SK-N-SH (cell line): ENCODE results near the gene TFB1M. TPM values are rescaled to one million over a fixed set of nuclear protein-coding genes. Genes with fewer than 3 reads are reported as not detected.

Source experiments
- CTCF ChIA-PET: fragments of 300-600, 350-600 bp; formaldehyde crosslinking; extraction: SDS; loops from one replicate; lab custom pipeline; 2021; lab: Yijun Ruan, JAX
- POLR2A ChIA-PET: fragments of 350-600 bp; sonication (Branson Sonifier 250); formaldehyde crosslinking; extraction: SDS; loops from one replicate; lab custom pipeline; 2020; ENCODE audit warnings: antibody characterized with exemption, inconsistent platforms; lab: Yijun Ruan, JAX
- DNase-seq: peaks from one replicate; pipeline ENCODE4 v3.0.0; 2012
- H2AFZ ChIP-seq: fragments of 200-600 bp; sonication (generic); 2 replicates; pipeline ENCODE4 v1.8.1; 2016; ENCODE audit warnings: antibody characterized with exemption, mild to moderate bottlenecking, low read depth
- H3F3A ChIP-seq: fragments of 200-600 bp; sonication (generic); replicated peaks from 2 replicates; pipeline ENCODE3; 2016; ENCODE audit warnings: antibody characterized with exemption, mild to moderate bottlenecking; ENCODE audit not compliant: insufficient read depth
- H3K27ac ChIP-seq, 2 experiments: fragments of 200-500 bp in 1 of 2; fragments of 200-600 bp in 1 of 2; sonication (Bioruptor generic) in 1 of 2; sonication (generic), shearing (Covaris generic) in 1 of 2; 2 replicates each; pipeline versions ENCODE4 v1.5.1 to v1.6.1; 2014 to 2016; ENCODE audit warnings: low read depth in 2 of 2, inconsistent platforms in 1 of 2, low read length in 1 of 2, mild to moderate bottlenecking in 1 of 2, mixed read lengths in 1 of 2
- H3K27me3 ChIP-seq: fragments of 200-600 bp; sonication (generic), shearing (Covaris generic); 2 replicates; pipeline ENCODE4 v1.6.1; 2016; ENCODE audit warnings: mixed run types; ENCODE audit not compliant: insufficient read depth
- H3K36me3 ChIP-seq, 2 experiments: fragments of 200-500 bp in 1 of 2; fragments of 200-600 bp in 1 of 2; sonication (Bioruptor generic) in 1 of 2; sonication (generic) in 1 of 2; replicated peaks in 1 of 2; 2 replicates each; pipeline versions ENCODE3 to v1.5.1; 2014 to 2016; ENCODE audit warnings: low read length in 1 of 2, mild to moderate bottlenecking in 1 of 2; ENCODE audit not compliant: insufficient read depth in 2 of 2, control insufficient read depth in 1 of 2
- H3K4me1 ChIP-seq, 2 experiments: fragments of 200-500 bp in 1 of 2; fragments of 200-600 bp in 1 of 2; sonication (Bioruptor generic) in 1 of 2; sonication (generic), shearing (Covaris generic) in 1 of 2; 2 replicates each; pipeline versions ENCODE4 v1.5.1 to v1.6.1; 2014 to 2016; ENCODE audit warnings: low read depth in 1 of 2, low read length in 1 of 2, mixed run types in 1 of 2; ENCODE audit not compliant: insufficient read depth in 2 of 2, control insufficient read depth in 1 of 2
- H3K4me2 ChIP-seq: fragments of 200-600 bp; sonication (generic), shearing (Covaris generic); 2 replicates; pipeline ENCODE4 v1.6.1; 2017; ENCODE audit warnings: mixed run types
- H3K4me3 ChIP-seq, 2 experiments: fragments of 200-500 bp in 1 of 2; fragments of 200-600 bp in 1 of 2; sonication (Bioruptor generic) in 1 of 2; sonication (generic), shearing (Covaris generic) in 1 of 2; 2 replicates each; pipeline versions ENCODE4 v1.5.1 to v1.8.1; 2014 to 2016; ENCODE audit warnings: low read depth in 2 of 2, inconsistent platforms in 1 of 2, low read length in 1 of 2, mild to moderate bottlenecking in 1 of 2, mixed read lengths in 1 of 2, moderate library complexity in 1 of 2
- H3K79me2 ChIP-seq: fragments of 200-600 bp; sonication (generic); 2 replicates; pipeline ENCODE4 v1.8.1; 2017; ENCODE audit warnings: mild to moderate bottlenecking; ENCODE audit not compliant: insufficient read depth
- H3K9ac ChIP-seq: fragments of 200-600 bp; sonication (generic); 2 replicates; pipeline ENCODE4 v1.6.1; 2017; ENCODE audit warnings: mixed run types
- H3K9me2 ChIP-seq: fragments of 200-600 bp; sonication (generic); 2 replicates; pipeline ENCODE4 v1.6.1; 2017; ENCODE audit warnings: mixed run types
- H3K9me3 ChIP-seq: fragments of 200-600 bp; sonication (generic); 2 replicates; pipeline ENCODE4 v1.6.1; 2017; ENCODE audit warnings: mixed run types, mild to moderate bottlenecking, moderate library complexity
- H4K20me1 ChIP-seq: fragments of 200-600 bp; sonication (generic); 2 replicates; pipeline ENCODE4 v1.6.1; 2017; ENCODE audit warnings: mild to moderate bottlenecking, mixed run types; ENCODE audit not compliant: insufficient read depth
- CTCF ChIP-seq: fragments of 200-600 bp; sonication (generic); IDR thresholded peaks from 2 replicates; pipeline ENCODE4 v1.6.1; 2017; ENCODE audit warnings: antibody characterized with exemption, mild to moderate bottlenecking, moderate library complexity
- FOSL2 ChIP-seq: IDR thresholded peaks from 2 replicates; pipeline ENCODE4 v1.4.0; 2012; ENCODE audit warnings: low read depth, mild to moderate bottlenecking, moderate library complexity, borderline replicate concordance
- FOXJ3 ChIP-seq: sonication (generic); formaldehyde crosslinking; IDR thresholded peaks from 2 replicates; pipeline ENCODE4 v1.5.1; 2020; ENCODE audit warnings: mild to moderate bottlenecking, missing genetic modification reagents
- GABPA ChIP-seq: IDR thresholded peaks from 2 replicates; pipeline ENCODE4 v1.4.0; 2012; ENCODE audit warnings: low read depth, mild to moderate bottlenecking
- GATA2 ChIP-seq: sonication (generic); formaldehyde crosslinking; IDR thresholded peaks from 2 replicates; pipeline ENCODE4 v1.5.0; 2020; ENCODE audit warnings: mild to moderate bottlenecking, missing genetic modification reagents
- IRF3 ChIP-seq: fragments of 150-350 bp; IDR thresholded peaks from 2 replicates; pipeline ENCODE4 v1.6.1; 2016; ENCODE audit warnings: mild to moderate bottlenecking, low read depth, low read length
- MEF2A ChIP-seq: IDR thresholded peaks from 2 replicates; pipeline ENCODE4 v1.4.0; 2012; ENCODE audit warnings: low read depth, borderline replicate concordance
- PBX3 ChIP-seq: IDR thresholded peaks from 2 replicates; pipeline ENCODE4; 2012
- RAD21 ChIP-seq: IDR thresholded peaks from 2 replicates; pipeline ENCODE4 v1.6.1; 2012; ENCODE audit warnings: mild to moderate bottlenecking, low read length
- RXRA ChIP-seq: IDR thresholded peaks from 2 replicates; pipeline ENCODE4 v1.4.0; 2012; ENCODE audit warnings: low read depth, mild to moderate bottlenecking, borderline replicate concordance
- TAF1 ChIP-seq: IDR thresholded peaks from 2 replicates; pipeline ENCODE4 v1.6.1; 2012; ENCODE audit warnings: low read depth, mild to moderate bottlenecking, low read length, moderate library complexity, borderline replicate concordance
- TCF12 ChIP-seq: IDR thresholded peaks from 2 replicates; pipeline ENCODE4 v1.4.0; 2012
- YY1 ChIP-seq: IDR thresholded peaks from 2 replicates; pipeline ENCODE4 v1.4.0; 2012; ENCODE audit warnings: low read depth, mild to moderate bottlenecking
- WGBS: methylation state at CpG from one replicate; pipeline ENCODE4 v1.1.6; 2017; ENCODE audit warnings: low lambda C conversion rate; 5-methylcytosine and 5-hydroxymethylcytosine counted together
- polyA plus RNA-seq, 3 experiments: library from polyadenylated mRNA; depleted of rRNA; stranded (reverse); fragments of >200 nt; gene quantifications; 2 replicates each; pipeline ENCODE4 v1.2.3, GENCODE V29; 2012

The TFB1M gene
- polyA plus RNA-seq, 1 of the 3 experiments (the other 2 are of a cell fraction), result 28.4 TPM

GRCh38 chr6:155287762-155288161 lies 26.5 kb downstream of the TFB1M start:
- H3K9me2 ChIP-seq, result no peaks in the 10 kb centered on the region
- H3K27me3 ChIP-seq, result no peaks in the 10 kb centered on the region
- H3K79me2 ChIP-seq, result no peaks in the 10 kb centered on the region; the same call in 1 of the 2 replicates
- no peaks in the 10 kb centered on the region for H4K20me1 ChIP-seq
- no peaks in the 10 kb centered on the region for H3K9me3 ChIP-seq
- WGBS, result 61% methylated on average over 2 of the region's 2 CpGs
- peak; percentile 47 for DNase-seq
- ChIA-PET POLR2A (no interaction called here), CTCF (interaction anchor here (0.7 to 3.1 kb wide), 9 partner anchors 10 to 155 kb away, joined by 3 to 26 read pairs (median 4); partner anchors contain the start of gene TFB1M)
- H3F3A ChIP-seq, result no peaks in the 10 kb centered on the region
- H3K27ac ChIP-seq, result peak overlapping the region in 1 of 2 experiments; percentile 75; a peak in 2 of 4 replicates
- peaks cover 0 to 13% of the 10 kb centered on the region in 2 experiments; a peak in 2 of 4 replicates for H3K4me1 ChIP-seq
- H2AFZ ChIP-seq, result no peak overlapping the region
- H3K9ac ChIP-seq, result no peak overlapping the region
- TF ChIP-seq GATA2 (CRISPR knock-in tag) (no peak), CTCF (no peak), RAD21 (peak; percentile 45)
- no peak overlapping the region for H3K4me3 ChIP-seq
- H3K36me3 ChIP-seq, result peaks cover 66 to 69% of the 10 kb centered on the region in 2 experiments
- no peak overlapping the region for H3K4me2 ChIP-seq

GRCh38 chr6:155284775-155285174 lies 29.5 kb downstream of the TFB1M start:
- H3K36me3 ChIP-seq, result peaks cover 70 to 71% of the 10 kb centered on the region in 2 experiments
- no peaks in the 10 kb centered on the region for H3F3A ChIP-seq
- CTCF ChIA-PET, result interaction anchor here (0.9 to 1.5 kb wide), 4 partner anchors 15 to 357 kb away, joined by 3 to 5 read pairs (median 4); no protein-coding TSS in a partner anchor
- H3K9me2 ChIP-seq, result no peaks in the 10 kb centered on the region
- peaks cover 0 to 17% of the 10 kb centered on the region in 2 experiments; a peak in 2 of 4 replicates for H3K4me1 ChIP-seq
- H4K20me1 ChIP-seq, result no peaks in the 10 kb centered on the region
- no peak overlapping the region for H3K9ac ChIP-seq
- H3K27ac ChIP-seq, result peak overlapping the region in 1 of 2 experiments; percentile 28; a peak in 1 of 4 replicates
- H3K4me3 ChIP-seq, result no peak overlapping the region
- no peaks in the 10 kb centered on the region for H3K9me3 ChIP-seq
- POLR2A ChIA-PET, result no interaction called here
- no peak for DNase-seq
- H3K4me2 ChIP-seq, result no peak overlapping the region
- no peak overlapping the region for H2AFZ ChIP-seq
- H3K27me3 ChIP-seq, result no peaks in the 10 kb centered on the region
- TF ChIP-seq RXRA (no peak), GATA2 (CRISPR knock-in tag) (no peak), GABPA (no peak), FOSL2 (no peak), TCF12 (no peak), TAF1 (no peak), FOXJ3 (CRISPR knock-in tag) (no peak), YY1 (no peak), IRF3 (no peak), PBX3 (no peak), MEF2A (no peak)
- H3K79me2 ChIP-seq, result no peaks in the 10 kb centered on the region; the same call in 1 of the 2 replicates
- WGBS, result 95% methylated on average over 4 of the region's 4 CpGs
